ENCODE results near the gene MX1.

The MX1 gene

DNA sequence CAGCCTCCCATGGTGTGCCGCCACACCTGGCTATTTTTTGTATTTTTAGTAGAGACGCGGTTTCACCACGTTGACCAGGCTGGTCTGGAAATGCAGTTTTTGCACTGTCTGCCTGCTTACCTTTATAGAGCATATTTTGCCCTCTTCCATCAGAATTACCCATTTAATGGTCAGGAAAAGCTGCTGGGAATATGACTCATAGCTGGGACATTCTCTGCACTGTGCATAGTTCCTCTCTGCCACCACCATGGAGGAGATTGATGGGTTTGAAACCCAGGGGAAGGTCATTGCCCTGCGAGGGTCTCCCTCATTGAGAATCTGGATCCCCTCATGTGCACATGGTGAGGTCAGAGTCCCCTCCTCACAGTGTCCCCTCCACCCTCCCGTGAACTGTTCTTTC is 32.1 kb downstream of the MX1 start:
- H3K4me2 ChIP-seq (ENCODE audit: low read depth, low read length, poor library complexity, severe bottlenecking), result no peak overlapping the region
- H3K36me3 ChIP-seq (ENCODE audit: insufficient read depth, low read length), result no peaks in the 10 kb centered on the region
- H4K20me1 ChIP-seq (ENCODE audit: insufficient read depth, low read length, poor library complexity, severe bottlenecking), result no peaks in the 10 kb centered on the region
- H3K9ac ChIP-seq (ENCODE audit: low read depth, low read length, poor library complexity, severe bottlenecking), result no peak overlapping the region
- H3K9me2 ChIP-seq (replicated peaks; ENCODE audit: low read depth, low read length), result no peaks in the 10 kb centered on the region
- no peaks in the 10 kb centered on the region for H3K27me3 ChIP-seq (ENCODE audit: insufficient read depth, low read length, poor library complexity, severe bottlenecking)
- no peak overlapping the region for H2AFZ ChIP-seq (ENCODE audit: low read length)
- no peaks in the 10 kb centered on the region for H3F3A ChIP-seq (ENCODE audit: low read depth)
- no peaks in the 10 kb centered on the region for H3K9me3 ChIP-seq (ENCODE audit: insufficient read depth, low read depth, low read length)
- no peaks in the 10 kb centered on the region for H3K79me2 ChIP-seq (ENCODE audit: insufficient read depth, low read length)
- H3K4me1 ChIP-seq (ENCODE audit: insufficient read depth, low read length, poor library complexity, severe bottlenecking), result peaks cover 7% of the 10 kb centered on the region
- H3K4me3 ChIP-seq (ENCODE audit: low read length, poor library complexity, severe bottlenecking), result no peak overlapping the region
- TF ChIP-seq EZH2phosphoT487 (IDR thresholded peaks at IDR 0.05; ENCODE audit: borderline replicate concordance), result no peak
- TF ChIP-seq, protein P1, sequence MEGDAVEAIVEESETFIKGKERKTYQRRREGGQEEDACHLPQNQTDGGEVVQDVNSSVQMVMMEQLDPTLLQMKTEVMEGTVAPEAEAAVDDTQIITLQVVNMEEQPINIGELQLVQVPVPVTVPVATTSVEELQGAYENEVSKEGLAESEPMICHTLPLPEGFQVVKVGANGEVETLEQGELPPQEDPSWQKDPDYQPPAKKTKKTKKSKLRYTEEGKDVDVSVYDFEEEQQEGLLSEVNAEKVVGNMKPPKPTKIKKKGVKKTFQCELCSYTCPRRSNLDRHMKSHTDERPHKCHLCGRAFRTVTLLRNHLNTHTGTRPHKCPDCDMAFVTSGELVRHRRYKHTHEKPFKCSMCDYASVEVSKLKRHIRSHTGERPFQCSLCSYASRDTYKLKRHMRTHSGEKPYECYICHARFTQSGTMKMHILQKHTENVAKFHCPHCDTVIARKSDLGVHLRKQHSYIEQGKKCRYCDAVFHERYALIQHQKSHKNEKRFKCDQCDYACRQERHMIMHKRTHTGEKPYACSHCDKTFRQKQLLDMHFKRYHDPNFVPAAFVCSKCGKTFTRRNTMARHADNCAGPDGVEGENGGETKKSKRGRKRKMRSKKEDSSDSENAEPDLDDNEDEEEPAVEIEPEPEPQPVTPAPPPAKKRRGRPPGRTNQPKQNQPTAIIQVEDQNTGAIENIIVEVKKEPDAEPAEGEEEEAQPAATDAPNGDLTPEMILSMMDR (conservative IDR thresholded peaks at IDR 0.05; ENCODE audit: low read length), result no peak

DNA sequence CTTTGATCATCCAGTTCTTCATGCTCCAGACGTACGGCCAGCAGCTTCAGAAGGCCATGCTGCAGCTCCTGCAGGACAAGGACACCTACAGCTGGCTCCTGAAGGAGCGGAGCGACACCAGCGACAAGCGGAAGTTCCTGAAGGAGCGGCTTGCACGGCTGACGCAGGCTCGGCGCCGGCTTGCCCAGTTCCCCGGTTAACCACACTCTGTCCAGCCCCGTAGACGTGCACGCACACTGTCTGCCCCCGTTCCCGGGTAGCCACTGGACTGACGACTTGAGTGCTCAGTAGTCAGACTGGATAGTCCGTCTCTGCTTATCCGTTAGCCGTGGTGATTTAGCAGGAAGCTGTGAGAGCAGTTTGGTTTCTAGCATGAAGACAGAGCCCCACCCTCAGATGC is 32.5 kb downstream of the MX1 start:
- no peaks in the 10 kb centered on the region for H3K36me3 ChIP-seq (ENCODE audit: insufficient read depth, low read length)
- TF ChIP-seq, protein P1 (conservative IDR thresholded peaks at IDR 0.05; ENCODE audit: low read length), result no peak
- no peak for TF ChIP-seq EZH2phosphoT487 (IDR thresholded peaks at IDR 0.05; ENCODE audit: borderline replicate concordance)
- no peak overlapping the region for H3K9ac ChIP-seq (ENCODE audit: low read depth, low read length, poor library complexity, severe bottlenecking)

GRCh38 chr21:41459884-41460534 is 34.0 kb downstream of the MX1 start:
- H3K9ac ChIP-seq (ENCODE audit: low read depth, low read length, poor library complexity, severe bottlenecking), result no peak overlapping the region
- no peaks in the 10 kb centered on the region for H3F3A ChIP-seq (ENCODE audit: low read depth)
- peaks cover 7% of the 10 kb centered on the region for H3K4me1 ChIP-seq (ENCODE audit: insufficient read depth, low read length, poor library complexity, severe bottlenecking)
- H3K9me3 ChIP-seq (ENCODE audit: insufficient read depth, low read depth, low read length), result no peaks in the 10 kb centered on the region
- H3K4me3 ChIP-seq (ENCODE audit: low read length, poor library complexity, severe bottlenecking), result no peak overlapping the region
- H3K27me3 ChIP-seq (ENCODE audit: insufficient read depth, low read length, poor library complexity, severe bottlenecking), result no peaks in the 10 kb centered on the region
- H3K9me2 ChIP-seq (replicated peaks; ENCODE audit: low read depth, low read length), result no peaks in the 10 kb centered on the region
- no peak overlapping the region for H2AFZ ChIP-seq (ENCODE audit: low read length)
- no peaks in the 10 kb centered on the region for H4K20me1 ChIP-seq (ENCODE audit: insufficient read depth, low read length, poor library complexity, severe bottlenecking)
- no peak overlapping the region for H3K4me2 ChIP-seq (ENCODE audit: low read depth, low read length, poor library complexity, severe bottlenecking)
- no peak for TF ChIP-seq EZH2phosphoT487 (IDR thresholded peaks at IDR 0.05; ENCODE audit: borderline replicate concordance)
- TF ChIP-seq, protein P1 (conservative IDR thresholded peaks at IDR 0.05; ENCODE audit: low read length), result no peak
- no peaks in the 10 kb centered on the region for H3K79me2 ChIP-seq (ENCODE audit: insufficient read depth, low read length)
- H3K36me3 ChIP-seq (ENCODE audit: insufficient read depth, low read length), result no peaks in the 10 kb centered on the region

More for the DNA sequence above, 32.5 kb downstream of the MX1 start:
- Histone ChIP-seq H3K4me3 (ENCODE audit: low read length, poor library complexity, severe bottlenecking) (no peak overlapping the region), H3K4me2 (ENCODE audit: low read depth, low read length, poor library complexity, severe bottlenecking) (no peak overlapping the region), H2AFZ (ENCODE audit: low read length) (no peak overlapping the region), H4K20me1 (ENCODE audit: insufficient read depth, low read length, poor library complexity, severe bottlenecking) (no peaks in the 10 kb centered on the region), H3K27me3 (ENCODE audit: insufficient read depth, low read length, poor library complexity, severe bottlenecking) (no peaks in the 10 kb centered on the region), H3K4me1 (ENCODE audit: insufficient read depth, low read length, poor library complexity, severe bottlenecking) (peaks cover 7% of the 10 kb centered on the region), H3K79me2 (ENCODE audit: insufficient read depth, low read length) (no peaks in the 10 kb centered on the region), H3K9me2 (replicated peaks; ENCODE audit: low read depth, low read length) (no peaks in the 10 kb centered on the region), H3K9me3 (ENCODE audit: insufficient read depth, low read depth, low read length) (no peaks in the 10 kb centered on the region), H3F3A (ENCODE audit: low read depth) (no peaks in the 10 kb centered on the region)

All from Loucy (cell line).